HepG2 (cell line): ENCODE measurements around the gene LECT2. TPM values are rescaled to one million over a fixed set of nuclear protein-coding genes. Genes with fewer than 3 reads are reported as not detected.

Experiments
- ATAC-seq: fragments of 200-7000 bp; cut with Tn5 transposase; 3 replicates; pipeline ENCODE4 v1.9.1; 2020; ENCODE audit warnings: mild to moderate bottlenecking, moderate library complexity
- BruUV-seq: library from RNA; stranded (reverse); fragments of 400-500 nt; replicated peaks from 2 replicates; lab custom pipeline; 2021; lab: Mats Ljungman, UMichigan
- CTCF ChIA-PET: fragments of 300-600 bp; formaldehyde crosslinking; extraction: SDS; loops from one replicate; lab custom pipeline; 2021; ENCODE audit warnings: low total read pairs, inconsistent platforms, low intra/inter-chr PET ratio; lab: Yijun Ruan, JAX
- POLR2A ChIA-PET: fragments of 350-600 bp; sonication (Branson Sonifier 250); formaldehyde crosslinking; loops from one replicate; lab custom pipeline; 2020; ENCODE audit warnings: antibody characterized with exemption, inconsistent platforms; lab: Yijun Ruan, JAX
- DNase-seq: peaks from one replicate; pipeline ENCODE4 v3.0.0-alpha.2; 2015; ENCODE audit warnings: low spot score
- FAIRE-seq: peaks from 3 replicates; lab custom pipeline; 2011; peaks lifted over from hg19 to GRCh38; lab: Jason Lieb, UNC
- H2AFZ ChIP-seq: one replicate; pipeline ENCODE4 v1.6.1; 2011; ENCODE audit warnings: low read length, inconsistent platforms
- H3K27ac ChIP-seq: fragments of 300-600 bp; 3 replicates; pipeline ENCODE4 v1.8.0; 2011; ENCODE audit warnings: mixed run types, mild to moderate bottlenecking, mixed read lengths, low read length, inconsistent platforms; ENCODE audit not compliant: insufficient read depth; ENCODE audit errors: extremely low read length
- H3K27me3 ChIP-seq, 2 experiments: fragments of 200-600 bp in 1 of 2; 2 replicates in 1 of 2; 3 replicates in 1 of 2; pipeline versions ENCODE4 v1.6.0 to v1.8.0; 2011; ENCODE audit warnings: low read length in 2 of 2, mild to moderate bottlenecking in 2 of 2, moderate library complexity in 2 of 2, inconsistent platforms in 1 of 2; ENCODE audit not compliant: insufficient read depth in 2 of 2, control insufficient read depth in 1 of 2
- H3K36me3 ChIP-seq, 2 experiments: fragments of 200-600 bp in 1 of 2; replicated peaks in 1 of 2; 2 replicates in 1 of 2; 3 replicates in 1 of 2; pipeline versions ENCODE4 v1.5.1 to v1.8.0; 2011; ENCODE audit warnings: low read length in 2 of 2, inconsistent platforms in 1 of 2; ENCODE audit not compliant: insufficient read depth in 2 of 2, control insufficient read depth in 1 of 2
- H3K4me1 ChIP-seq: 2 replicates; pipeline ENCODE4 v1.5.1; 2012; ENCODE audit warnings: low read length, inconsistent platforms; ENCODE audit not compliant: insufficient read depth
- H3K4me2 ChIP-seq: 2 replicates; pipeline ENCODE4 v1.6.0; 2011; ENCODE audit warnings: low read depth, low read length, inconsistent platforms
- H3K4me3 ChIP-seq, 3 experiments: fragments of 200-600 bp in 1 of 3; sonication (generic), shearing (Covaris generic) in 1 of 3; replicated peaks in 1 of 3; 2 replicates each; pipeline ENCODE4 v1.5.1; 2011 to 2016; ENCODE audit warnings: low read length in 3 of 3, inconsistent platforms in 2 of 3, low read depth in 2 of 3, mild to moderate bottlenecking in 2 of 3, control low read depth in 1 of 3, mixed read lengths in 1 of 3; ENCODE audit not compliant: insufficient read depth in 1 of 3
- H3K79me2 ChIP-seq: one replicate; pipeline ENCODE4 v1.6.1; 2011; ENCODE audit warnings: low read length, inconsistent platforms; ENCODE audit not compliant: insufficient read depth
- H3K9ac ChIP-seq: 2 replicates; pipeline ENCODE4 v1.6.0; 2011; ENCODE audit warnings: mild to moderate bottlenecking, low read depth, low read length, inconsistent platforms; ENCODE audit not compliant: insufficient read depth
- H3K9me3 ChIP-seq: 2 replicates; pipeline ENCODE4 v1.5.1; 2012; ENCODE audit warnings: mild to moderate bottlenecking, low read length
- H4K20me1 ChIP-seq: 2 replicates; pipeline ENCODE4 v1.6.0; 2011; ENCODE audit warnings: inconsistent platforms, mild to moderate bottlenecking, low read length, moderate library complexity; ENCODE audit not compliant: insufficient read depth
- FOXJ3 ChIP-seq: sonication (generic); formaldehyde crosslinking; IDR thresholded peaks from 2 replicates; pipeline ENCODE4 v1.4.0; 2020; ENCODE audit warnings: missing genetic modification reagents, mild to moderate bottlenecking, borderline replicate concordance
- MTF2 ChIP-seq: sonication (generic); formaldehyde crosslinking; IDR thresholded peaks from 2 replicates; pipeline ENCODE4 v1.5.0; 2020; ENCODE audit warnings: missing genetic modification reagents, borderline replicate concordance
- MXD4 ChIP-seq: IDR thresholded peaks from 2 replicates; pipeline ENCODE4 v1.6.1; 2016; ENCODE audit warnings: mild to moderate bottlenecking, missing biosample characterization, missing genetic modification reagents
- PRDM15 ChIP-seq: sonication (generic); formaldehyde crosslinking; IDR thresholded peaks from 2 replicates; pipeline ENCODE4 v1.4.0; 2020; ENCODE audit warnings: missing genetic modification reagents
- ZFX ChIP-seq: sonication (generic); formaldehyde crosslinking; IDR thresholded peaks from 2 replicates; pipeline ENCODE4 v1.4.0; 2020; ENCODE audit warnings: mild to moderate bottlenecking, low read depth, missing genetic modification reagents, moderate library complexity
- ZNF503 ChIP-seq: sonication (generic); formaldehyde crosslinking; IDR thresholded peaks from 2 replicates; pipeline ENCODE4 v1.4.0; 2020; ENCODE audit warnings: missing genetic modification reagents
- WGBS: methylation state at CpG from one replicate; pipeline ENCODE4 v1.1.6; 2017; ENCODE audit warnings: low lambda C conversion rate; 5-methylcytosine and 5-hydroxymethylcytosine counted together
- in situ Hi-C: cut with HindIII; loops from 2 replicates; pipeline ENCODE4 v1.10.0; 2017; ENCODE audit warnings: low pct_unique_long_range_greater_than_20kb; ENCODE audit not compliant: extremely low pct_ligation_motif_present
- intact Hi-C: fragments of 100-400 bp; cut with micrococcal nuclease; formaldehyde crosslinking; loops from one replicate; pipeline ENCODE4 v1.10.0; 2022; ENCODE audit not compliant: unreplicated experiment
- polyA plus RNA-seq, 8 experiments: library from polyadenylated mRNA; depleted of rRNA in 3 of 8; stranded (reverse) in 7 of 8; unstranded in 1 of 8; fragments of >200 nt; fragmentation: Illumina TruSeq in 4 of 8; extraction: Trizol in 4 of 8; gene quantifications; 2 replicates each; pipeline versions ENCODE4 v1.2.1 to v1.2.3, GENCODE V29; 2011 to 2016; ENCODE audit warnings: low read depth in 4 of 8, missing spikeins in 1 of 8, mixed read lengths in 1 of 8; ENCODE audit not compliant: insufficient read depth in 1 of 8
- total RNA-seq, 5 experiments: library from RNA; depleted of rRNA; stranded (reverse); fragments of >200 nt; fragmentation: Illumina TruSeq; extraction: Trizol; gene quantifications; 2 replicates each; pipeline ENCODE4 v1.2.3, GENCODE V29; 2016; ENCODE audit warnings: low read depth in 1 of 5

LECT2 gene
- total and polyA plus RNA-seq, 2 of the 13 experiments (the other 11 are each of a cell fraction or from before 2014, with no cell fraction given), result not detected

- TF ChIP-seq ZNF503 (peak; percentile 28; the same call in 1 of the 2 replicates), MTF2 (CRISPR knock-in tag) (0 out of 2 replicates have a peak, but pooled peaks have one; percentile 44), FOXJ3 (CRISPR knock-in tag) (no peak), PRDM15 (no peak), MXD4 (CRISPR knock-in tag) (peak; percentile 52; the same call in 1 of the 2 replicates)
Observed at GRCh38 chr5:135930029-135930948, 24.5 kb downstream of the LECT2 start (continued).

DNA sequence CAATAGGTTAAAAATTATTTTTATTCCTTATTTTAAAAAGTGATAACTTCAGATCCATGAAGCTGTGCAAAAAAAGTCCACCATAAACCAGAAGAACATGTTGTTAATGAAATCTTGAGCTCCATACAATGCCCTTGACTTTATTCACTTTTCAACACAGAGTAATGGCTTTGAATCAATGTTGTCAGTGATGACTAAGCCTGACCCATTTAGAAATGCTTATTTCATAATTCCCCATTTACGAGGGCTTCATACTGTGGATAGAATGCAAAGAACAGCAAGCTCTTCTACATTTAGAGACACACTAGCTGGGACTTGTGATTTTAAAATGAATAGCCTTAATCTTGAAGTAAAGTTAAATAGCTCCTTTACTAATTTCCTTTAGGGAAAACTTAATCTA lies 33.4 kb downstream of the LECT2 start:
- ATAC-seq (no peak), DNase-seq (no peak), FAIRE-seq (no peak)
- intact Hi-C loops (no loop called here), in situ Hi-C loops (no loop called here)
- H3K36me3 ChIP-seq, result no peaks in the 10 kb centered on the region
- ChIA-PET CTCF (no interaction called here), POLR2A (no interaction called here)
- peaks cover 2 to 16% of the 10 kb centered on the region in 2 experiments; a peak in 3 of 5 replicates for H3K27me3 ChIP-seq
- H2AFZ ChIP-seq, result no peak overlapping the region
- H3K4me3 ChIP-seq, result no peak overlapping the region
- H3K9me3 ChIP-seq, result no peaks in the 10 kb centered on the region
- H4K20me1 ChIP-seq, result no peaks in the 10 kb centered on the region
- H3K9ac ChIP-seq, result no peak overlapping the region
- BruUV-seq, result no TSS peak
- no peaks in the 10 kb centered on the region for H3K4me1 ChIP-seq
- 3% methylated on average over 1 of the region's 1 CpG for WGBS
- TF ChIP-seq ZFX (CRISPR knock-in tag), result no peak
- H3K79me2 ChIP-seq, result no peaks in the 10 kb centered on the region
- H3K27ac ChIP-seq, result no peak overlapping the region
- H3K4me2 ChIP-seq, result no peak overlapping the region
